HepG2 (cell line): ENCODE measurements around the gene MTHFD1. TPM values are rescaled to one million over a fixed set of nuclear protein-coding genes. Genes with fewer than 3 reads are reported as not detected.
A peak's percentile ranks its signal among the peaks of the same experiment; 100 is the strongest.

Source experiments
- ATAC-seq: fragments of 200-7000 bp; cut with Tn5 transposase; 3 replicates; pipeline ENCODE4 v1.9.1; 2020; ENCODE audit warnings: mild to moderate bottlenecking, moderate library complexity
- BruUV-seq: library from RNA; stranded (reverse); fragments of 400-500 nt; replicated peaks from 2 replicates; lab custom pipeline; 2021; lab: Mats Ljungman, UMichigan
- CTCF ChIA-PET: fragments of 300-600 bp; formaldehyde crosslinking; extraction: SDS; loops from one replicate; lab custom pipeline; 2021; ENCODE audit warnings: low total read pairs, inconsistent platforms, low intra/inter-chr PET ratio; lab: Yijun Ruan, JAX
- POLR2A ChIA-PET: fragments of 350-600 bp; sonication (Branson Sonifier 250); formaldehyde crosslinking; loops from one replicate; lab custom pipeline; 2020; ENCODE audit warnings: antibody characterized with exemption, inconsistent platforms; lab: Yijun Ruan, JAX
- DNase-seq: peaks from one replicate; pipeline ENCODE4 v3.0.0-alpha.2; 2015; ENCODE audit warnings: low spot score
- FAIRE-seq: peaks from 3 replicates; lab custom pipeline; 2011; peaks lifted over from hg19 to GRCh38; lab: Jason Lieb, UNC
- H2AFZ ChIP-seq: one replicate; pipeline ENCODE4 v1.6.1; 2011; ENCODE audit warnings: low read length, inconsistent platforms
- H3K27ac ChIP-seq: fragments of 300-600 bp; 3 replicates; pipeline ENCODE4 v1.8.0; 2011; ENCODE audit warnings: mixed run types, mild to moderate bottlenecking, mixed read lengths, low read length, inconsistent platforms; ENCODE audit not compliant: insufficient read depth; ENCODE audit errors: extremely low read length
- H3K27me3 ChIP-seq, 2 experiments: fragments of 200-600 bp in 1 of 2; 2 replicates in 1 of 2; 3 replicates in 1 of 2; pipeline versions ENCODE4 v1.6.0 to v1.8.0; 2011; ENCODE audit warnings: low read length in 2 of 2, mild to moderate bottlenecking in 2 of 2, moderate library complexity in 2 of 2, inconsistent platforms in 1 of 2; ENCODE audit not compliant: insufficient read depth in 2 of 2, control insufficient read depth in 1 of 2
- H3K36me3 ChIP-seq, 2 experiments: fragments of 200-600 bp in 1 of 2; replicated peaks in 1 of 2; 2 replicates in 1 of 2; 3 replicates in 1 of 2; pipeline versions ENCODE4 v1.5.1 to v1.8.0; 2011; ENCODE audit warnings: low read length in 2 of 2, inconsistent platforms in 1 of 2; ENCODE audit not compliant: insufficient read depth in 2 of 2, control insufficient read depth in 1 of 2
- H3K4me1 ChIP-seq: 2 replicates; pipeline ENCODE4 v1.5.1; 2012; ENCODE audit warnings: low read length, inconsistent platforms; ENCODE audit not compliant: insufficient read depth
- H3K4me2 ChIP-seq: 2 replicates; pipeline ENCODE4 v1.6.0; 2011; ENCODE audit warnings: low read depth, low read length, inconsistent platforms
- H3K4me3 ChIP-seq, 3 experiments: fragments of 200-600 bp in 1 of 3; sonication (generic), shearing (Covaris generic) in 1 of 3; replicated peaks in 1 of 3; 2 replicates each; pipeline ENCODE4 v1.5.1; 2011 to 2016; ENCODE audit warnings: low read length in 3 of 3, inconsistent platforms in 2 of 3, low read depth in 2 of 3, mild to moderate bottlenecking in 2 of 3, control low read depth in 1 of 3, mixed read lengths in 1 of 3; ENCODE audit not compliant: insufficient read depth in 1 of 3
- H3K79me2 ChIP-seq: one replicate; pipeline ENCODE4 v1.6.1; 2011; ENCODE audit warnings: low read length, inconsistent platforms; ENCODE audit not compliant: insufficient read depth
- H3K9ac ChIP-seq: 2 replicates; pipeline ENCODE4 v1.6.0; 2011; ENCODE audit warnings: mild to moderate bottlenecking, low read depth, low read length, inconsistent platforms; ENCODE audit not compliant: insufficient read depth
- H3K9me3 ChIP-seq: 2 replicates; pipeline ENCODE4 v1.5.1; 2012; ENCODE audit warnings: mild to moderate bottlenecking, low read length
- H4K20me1 ChIP-seq: 2 replicates; pipeline ENCODE4 v1.6.0; 2011; ENCODE audit warnings: inconsistent platforms, mild to moderate bottlenecking, low read length, moderate library complexity; ENCODE audit not compliant: insufficient read depth
- GPN1 ChIP-seq: sonication (generic); formaldehyde crosslinking; IDR thresholded peaks from 2 replicates; pipeline ENCODE4 v1.5.1; 2020; ENCODE audit warnings: missing genetic modification reagents, borderline replicate concordance
- RFXAP ChIP-seq: sonication (generic); formaldehyde crosslinking; IDR thresholded peaks from 2 replicates; pipeline ENCODE4 v1.4.0; 2020; ENCODE audit warnings: missing genetic modification reagents, borderline replicate concordance
- ZNF256 ChIP-seq: sonication (generic); formaldehyde crosslinking; conservative IDR thresholded peaks from 2 replicates; pipeline ENCODE4 v1.4.0; 2020; ENCODE audit warnings: missing genetic modification reagents
- WGBS: methylation state at CpG from one replicate; pipeline ENCODE4 v1.1.6; 2017; ENCODE audit warnings: low lambda C conversion rate; 5-methylcytosine and 5-hydroxymethylcytosine counted together
- in situ Hi-C: cut with HindIII; loops from 2 replicates; pipeline ENCODE4 v1.10.0; 2017; ENCODE audit warnings: low pct_unique_long_range_greater_than_20kb; ENCODE audit not compliant: extremely low pct_ligation_motif_present
- intact Hi-C: fragments of 100-400 bp; cut with micrococcal nuclease; formaldehyde crosslinking; loops from one replicate; pipeline ENCODE4 v1.10.0; 2022; ENCODE audit not compliant: unreplicated experiment
- polyA plus RNA-seq, 8 experiments: library from polyadenylated mRNA; depleted of rRNA in 3 of 8; stranded (reverse) in 7 of 8; unstranded in 1 of 8; fragments of >200 nt; fragmentation: Illumina TruSeq in 4 of 8; extraction: Trizol in 4 of 8; gene quantifications; 2 replicates each; pipeline versions ENCODE4 v1.2.1 to v1.2.3, GENCODE V29; 2011 to 2016; ENCODE audit warnings: low read depth in 4 of 8, missing spikeins in 1 of 8, mixed read lengths in 1 of 8; ENCODE audit not compliant: insufficient read depth in 1 of 8
- total RNA-seq, 5 experiments: library from RNA; depleted of rRNA; stranded (reverse); fragments of >200 nt; fragmentation: Illumina TruSeq; extraction: Trizol; gene quantifications; 2 replicates each; pipeline ENCODE4 v1.2.3, GENCODE V29; 2016; ENCODE audit warnings: low read depth in 1 of 5

The MTHFD1 gene
- total and polyA plus RNA-seq, 2 of the 13 experiments (the other 11 are each of a cell fraction or from before 2014, with no cell fraction given): 31.0 to 106 TPM

DNA sequence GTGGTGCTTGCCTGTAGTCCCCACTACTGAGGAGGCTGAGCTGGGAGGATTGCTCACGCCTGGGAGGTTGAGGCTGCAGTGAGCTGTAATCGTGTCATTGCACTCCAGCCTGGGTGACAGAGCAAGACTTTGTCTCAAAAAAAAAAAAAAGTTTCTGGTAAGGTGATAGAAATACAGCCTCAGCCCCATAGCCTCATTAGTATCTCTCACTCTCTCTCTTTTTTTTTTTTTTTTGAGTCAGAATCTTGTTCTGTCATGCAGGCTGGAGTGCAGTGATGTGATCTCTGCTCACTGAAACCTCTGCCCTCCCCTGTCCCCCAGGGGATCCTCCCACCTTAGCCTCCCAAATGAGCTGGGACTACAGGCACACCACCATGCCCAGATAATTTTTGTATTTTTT lies 19.2 kb downstream of the MTHFD1 start:
- no peaks in the 10 kb centered on the region for H3K9me3 ChIP-seq
- POLR2A ChIA-PET: no interaction called here
- H3K36me3 ChIP-seq: peaks cover 10 to 49% of the 10 kb centered on the region in 2 experiments; a peak in 4 of 5 replicates
- BruUV-seq: no TSS peak
- DNase-seq: no peak
- peaks cover 15% of the 10 kb centered on the region for H3K79me2 ChIP-seq
- no peak overlapping the region for H2AFZ ChIP-seq
- H3K9ac ChIP-seq: no peak overlapping the region
- no peak overlapping the region for H3K4me2 ChIP-seq
- in situ Hi-C loops (no loop called here), intact Hi-C loops (no loop called here)
- ATAC-seq: no peak
- TF ChIP-seq ZNF256 (CRISPR knock-in tag): no peak
- WGBS: 100% methylated on average over 2 of the region's 2 CpGs
- FAIRE-seq: no peak
- H4K20me1 ChIP-seq: no peaks in the 10 kb centered on the region; the same call in 1 of the 2 replicates
- H3K4me3 ChIP-seq: no peak overlapping the region
- no peaks in the 10 kb centered on the region for H3K27me3 ChIP-seq
- H3K4me1 ChIP-seq: peaks cover 14% of the 10 kb centered on the region
- CTCF ChIA-PET: no interaction called here
- H3K27ac ChIP-seq: no peak overlapping the region

DNA sequence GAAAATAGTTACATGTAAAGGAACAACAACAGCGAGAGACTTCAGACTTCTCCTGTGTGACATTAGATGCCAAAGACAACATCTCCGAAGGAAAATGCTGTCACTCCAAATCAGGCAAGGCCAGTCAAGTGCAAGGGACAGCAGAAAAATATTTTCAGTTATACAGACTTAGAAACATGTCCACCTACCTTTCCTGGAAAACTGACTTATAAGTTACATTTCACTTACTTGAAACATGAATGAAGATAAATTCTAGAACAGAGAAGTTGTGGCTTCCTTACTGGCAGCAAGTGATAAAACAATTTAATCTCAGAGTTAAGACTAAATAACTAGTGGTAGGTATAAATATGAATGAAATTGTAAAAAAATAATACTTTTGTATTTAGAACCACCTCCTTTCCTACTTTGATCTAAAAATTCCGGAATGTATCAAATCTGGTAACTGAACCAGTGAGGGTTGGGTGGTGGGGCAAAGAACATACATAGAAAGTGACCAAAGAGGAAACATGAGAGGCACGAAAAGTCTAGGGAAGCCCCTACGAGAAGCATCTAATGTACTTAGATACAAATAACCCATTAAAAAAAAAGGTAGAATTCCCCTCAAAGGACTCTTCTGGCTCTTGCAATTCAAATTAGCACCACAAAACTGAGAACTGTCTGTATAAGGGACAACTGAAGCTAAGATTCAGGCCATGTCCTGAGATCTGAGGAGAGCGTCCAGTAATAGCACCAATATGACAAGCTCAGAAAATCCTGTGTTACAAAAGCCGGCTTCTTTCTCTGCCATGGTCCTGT lies 21.2 kb downstream of the MTHFD1 start:
- WGBS: 97% methylated on average over 7 of the region's 7 CpGs
- Histone ChIP-seq H3K27ac (peak overlapping the region; percentile 35), H3K36me3 (peaks cover 1 to 52% of the 10 kb centered on the region in 2 experiments; a peak in 4 of 5 replicates), H3K27me3 (no peaks in the 10 kb centered on the region), H3K4me3 (no peak overlapping the region), H4K20me1 (no peaks in the 10 kb centered on the region; the same call in 1 of the 2 replicates), H3K9me3 (no peaks in the 10 kb centered on the region), H3K79me2 (peaks cover 15% of the 10 kb centered on the region), H3K4me1 (peaks cover 14% of the 10 kb centered on the region), H2AFZ (no peak overlapping the region), H3K4me2 (no peak overlapping the region), H3K9ac (no peak overlapping the region)
- DNase-seq (no peak), ATAC-seq (no peak), FAIRE-seq (no peak)
- intact Hi-C loops: no loop called here
- no TSS peak for BruUV-seq
- ChIA-PET POLR2A (no interaction called here), CTCF (no interaction called here)
- in situ Hi-C loops: no loop called here
- no peak for TF ChIP-seq GPN1
- no peak for TF ChIP-seq RFXAP (CRISPR knock-in tag)
